GM23338 (cell line): ENCODE results near the gene MS4A7.

ENCODE experiments used
- CREB1 ChIP-seq: fragments of 250-450 bp; sonication (Bioruptor Pico); IDR thresholded peaks from 2 replicates; pipeline ENCODE4 v1.5.0; 2020; ENCODE audit warnings: low read depth, mild to moderate bottlenecking, moderate library complexity
- CTCF ChIP-seq, 2 experiments: fragments of 200-600 bp in 1 of 2; sonication (generic) in 1 of 2; conservative IDR thresholded peaks; 2 replicates each; pipeline versions ENCODE4 v1.5.1 to v1.6.1; 2016 to 2017; ENCODE audit warnings: antibody characterized with exemption in 2 of 2, low read depth in 2 of 2, mild to moderate bottlenecking in 2 of 2, moderate library complexity in 1 of 2
- ETS1 ChIP-seq: IDR thresholded peaks from 2 replicates; pipeline ENCODE4 v1.6.1; 2016; ENCODE audit warnings: antibody characterized with exemption
- EZH2 ChIP-seq: fragments of 200-600 bp; sonication (generic); IDR thresholded peaks from one replicate; pipeline ENCODE4 v1.8.0; 2017; ENCODE audit warnings: antibody characterized with exemption, mild to moderate bottlenecking, low read depth; ENCODE audit not compliant: unreplicated experiment
- EZH2phosphoT487 ChIP-seq: fragments of 200-600 bp; sonication (generic); IDR thresholded peaks from one replicate; pipeline ENCODE4 v1.8.1; 2018; ENCODE audit warnings: antibody characterized with exemption; ENCODE audit not compliant: unreplicated experiment
- JUNB ChIP-seq: IDR thresholded peaks from one replicate; pipeline ENCODE4 v1.6.1; 2016; ENCODE audit warnings: antibody characterized with exemption; ENCODE audit not compliant: unreplicated experiment
- NANOG ChIP-seq: IDR thresholded peaks from 2 replicates; pipeline ENCODE4 v1.6.1; 2016; ENCODE audit warnings: antibody characterized with exemption, borderline replicate concordance
- POLR2AphosphoS5 ChIP-seq: IDR thresholded peaks from 2 replicates; pipeline ENCODE4 v1.6.1; 2016; ENCODE audit warnings: antibody characterized with exemption, low read depth
- ZNF114 ChIP-seq: fragments of 250-450 bp; sonication (Bioruptor Pico); IDR thresholded peaks from 2 replicates; pipeline ENCODE4 v1.5.0; 2020; ENCODE audit warnings: mild to moderate bottlenecking, moderate library complexity
- TF ChIP-seq, protein P1 (sequence below): IDR thresholded peaks from one replicate; pipeline ENCODE4 v1.6.1; 2018; ENCODE audit warnings: antibody characterized with exemption; ENCODE audit not compliant: unreplicated experiment
- TF ChIP-seq, protein P2 (sequence below): fragments of 250-450 bp; sonication (Bioruptor Pico); IDR thresholded peaks from 2 replicates; pipeline ENCODE4 v1.5.0; 2020; ENCODE audit warnings: mild to moderate bottlenecking, moderate library complexity

DNA sequence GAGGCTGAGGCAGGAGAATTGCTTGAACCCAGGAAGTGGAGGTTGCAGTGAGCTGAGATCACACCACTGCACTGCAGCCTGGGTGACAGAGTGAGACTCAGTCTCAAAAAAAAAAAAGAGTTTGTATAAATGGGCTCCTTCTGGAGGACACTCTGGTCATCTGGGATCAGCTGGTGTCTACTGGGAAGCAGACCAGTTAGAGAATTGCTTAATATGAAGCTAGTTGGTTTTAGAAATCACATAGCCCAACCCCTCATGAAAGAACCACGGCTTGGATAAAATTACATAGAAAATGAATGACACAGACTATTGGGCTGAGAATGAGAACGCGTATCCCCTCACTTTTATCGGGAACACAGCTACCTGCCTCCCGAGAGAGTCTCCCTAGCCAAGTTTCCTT is 14.7 kb downstream of the MS4A7 start:
- TF ChIP-seq ETS1 (no peak), POLR2AphosphoS5 (no peak), ZNF114 (CRISPR knock-in tag) (no peak), EZH2phosphoT487 (no peak), CREB1 (CRISPR knock-in tag) (no peak), CTCF (conservative IDR thresholded peaks at IDR 0.05; ENCODE audit: low read depth in 2 of 2) (no peak), EZH2 (no peak), NANOG (no peak), JUNB (no peak)
- TF ChIP-seq, protein P1, sequence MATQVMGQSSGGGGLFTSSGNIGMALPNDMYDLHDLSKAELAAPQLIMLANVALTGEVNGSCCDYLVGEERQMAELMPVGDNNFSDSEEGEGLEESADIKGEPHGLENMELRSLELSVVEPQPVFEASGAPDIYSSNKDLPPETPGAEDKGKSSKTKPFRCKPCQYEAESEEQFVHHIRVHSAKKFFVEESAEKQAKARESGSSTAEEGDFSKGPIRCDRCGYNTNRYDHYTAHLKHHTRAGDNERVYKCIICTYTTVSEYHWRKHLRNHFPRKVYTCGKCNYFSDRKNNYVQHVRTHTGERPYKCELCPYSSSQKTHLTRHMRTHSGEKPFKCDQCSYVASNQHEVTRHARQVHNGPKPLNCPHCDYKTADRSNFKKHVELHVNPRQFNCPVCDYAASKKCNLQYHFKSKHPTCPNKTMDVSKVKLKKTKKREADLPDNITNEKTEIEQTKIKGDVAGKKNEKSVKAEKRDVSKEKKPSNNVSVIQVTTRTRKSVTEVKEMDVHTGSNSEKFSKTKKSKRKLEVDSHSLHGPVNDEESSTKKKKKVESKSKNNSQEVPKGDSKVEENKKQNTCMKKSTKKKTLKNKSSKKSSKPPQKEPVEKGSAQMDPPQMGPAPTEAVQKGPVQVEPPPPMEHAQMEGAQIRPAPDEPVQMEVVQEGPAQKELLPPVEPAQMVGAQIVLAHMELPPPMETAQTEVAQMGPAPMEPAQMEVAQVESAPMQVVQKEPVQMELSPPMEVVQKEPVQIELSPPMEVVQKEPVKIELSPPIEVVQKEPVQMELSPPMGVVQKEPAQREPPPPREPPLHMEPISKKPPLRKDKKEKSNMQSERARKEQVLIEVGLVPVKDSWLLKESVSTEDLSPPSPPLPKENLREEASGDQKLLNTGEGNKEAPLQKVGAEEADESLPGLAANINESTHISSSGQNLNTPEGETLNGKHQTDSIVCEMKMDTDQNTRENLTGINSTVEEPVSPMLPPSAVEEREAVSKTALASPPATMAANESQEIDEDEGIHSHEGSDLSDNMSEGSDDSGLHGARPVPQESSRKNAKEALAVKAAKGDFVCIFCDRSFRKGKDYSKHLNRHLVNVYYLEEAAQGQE = no peak
- TF ChIP-seq, protein P2, sequence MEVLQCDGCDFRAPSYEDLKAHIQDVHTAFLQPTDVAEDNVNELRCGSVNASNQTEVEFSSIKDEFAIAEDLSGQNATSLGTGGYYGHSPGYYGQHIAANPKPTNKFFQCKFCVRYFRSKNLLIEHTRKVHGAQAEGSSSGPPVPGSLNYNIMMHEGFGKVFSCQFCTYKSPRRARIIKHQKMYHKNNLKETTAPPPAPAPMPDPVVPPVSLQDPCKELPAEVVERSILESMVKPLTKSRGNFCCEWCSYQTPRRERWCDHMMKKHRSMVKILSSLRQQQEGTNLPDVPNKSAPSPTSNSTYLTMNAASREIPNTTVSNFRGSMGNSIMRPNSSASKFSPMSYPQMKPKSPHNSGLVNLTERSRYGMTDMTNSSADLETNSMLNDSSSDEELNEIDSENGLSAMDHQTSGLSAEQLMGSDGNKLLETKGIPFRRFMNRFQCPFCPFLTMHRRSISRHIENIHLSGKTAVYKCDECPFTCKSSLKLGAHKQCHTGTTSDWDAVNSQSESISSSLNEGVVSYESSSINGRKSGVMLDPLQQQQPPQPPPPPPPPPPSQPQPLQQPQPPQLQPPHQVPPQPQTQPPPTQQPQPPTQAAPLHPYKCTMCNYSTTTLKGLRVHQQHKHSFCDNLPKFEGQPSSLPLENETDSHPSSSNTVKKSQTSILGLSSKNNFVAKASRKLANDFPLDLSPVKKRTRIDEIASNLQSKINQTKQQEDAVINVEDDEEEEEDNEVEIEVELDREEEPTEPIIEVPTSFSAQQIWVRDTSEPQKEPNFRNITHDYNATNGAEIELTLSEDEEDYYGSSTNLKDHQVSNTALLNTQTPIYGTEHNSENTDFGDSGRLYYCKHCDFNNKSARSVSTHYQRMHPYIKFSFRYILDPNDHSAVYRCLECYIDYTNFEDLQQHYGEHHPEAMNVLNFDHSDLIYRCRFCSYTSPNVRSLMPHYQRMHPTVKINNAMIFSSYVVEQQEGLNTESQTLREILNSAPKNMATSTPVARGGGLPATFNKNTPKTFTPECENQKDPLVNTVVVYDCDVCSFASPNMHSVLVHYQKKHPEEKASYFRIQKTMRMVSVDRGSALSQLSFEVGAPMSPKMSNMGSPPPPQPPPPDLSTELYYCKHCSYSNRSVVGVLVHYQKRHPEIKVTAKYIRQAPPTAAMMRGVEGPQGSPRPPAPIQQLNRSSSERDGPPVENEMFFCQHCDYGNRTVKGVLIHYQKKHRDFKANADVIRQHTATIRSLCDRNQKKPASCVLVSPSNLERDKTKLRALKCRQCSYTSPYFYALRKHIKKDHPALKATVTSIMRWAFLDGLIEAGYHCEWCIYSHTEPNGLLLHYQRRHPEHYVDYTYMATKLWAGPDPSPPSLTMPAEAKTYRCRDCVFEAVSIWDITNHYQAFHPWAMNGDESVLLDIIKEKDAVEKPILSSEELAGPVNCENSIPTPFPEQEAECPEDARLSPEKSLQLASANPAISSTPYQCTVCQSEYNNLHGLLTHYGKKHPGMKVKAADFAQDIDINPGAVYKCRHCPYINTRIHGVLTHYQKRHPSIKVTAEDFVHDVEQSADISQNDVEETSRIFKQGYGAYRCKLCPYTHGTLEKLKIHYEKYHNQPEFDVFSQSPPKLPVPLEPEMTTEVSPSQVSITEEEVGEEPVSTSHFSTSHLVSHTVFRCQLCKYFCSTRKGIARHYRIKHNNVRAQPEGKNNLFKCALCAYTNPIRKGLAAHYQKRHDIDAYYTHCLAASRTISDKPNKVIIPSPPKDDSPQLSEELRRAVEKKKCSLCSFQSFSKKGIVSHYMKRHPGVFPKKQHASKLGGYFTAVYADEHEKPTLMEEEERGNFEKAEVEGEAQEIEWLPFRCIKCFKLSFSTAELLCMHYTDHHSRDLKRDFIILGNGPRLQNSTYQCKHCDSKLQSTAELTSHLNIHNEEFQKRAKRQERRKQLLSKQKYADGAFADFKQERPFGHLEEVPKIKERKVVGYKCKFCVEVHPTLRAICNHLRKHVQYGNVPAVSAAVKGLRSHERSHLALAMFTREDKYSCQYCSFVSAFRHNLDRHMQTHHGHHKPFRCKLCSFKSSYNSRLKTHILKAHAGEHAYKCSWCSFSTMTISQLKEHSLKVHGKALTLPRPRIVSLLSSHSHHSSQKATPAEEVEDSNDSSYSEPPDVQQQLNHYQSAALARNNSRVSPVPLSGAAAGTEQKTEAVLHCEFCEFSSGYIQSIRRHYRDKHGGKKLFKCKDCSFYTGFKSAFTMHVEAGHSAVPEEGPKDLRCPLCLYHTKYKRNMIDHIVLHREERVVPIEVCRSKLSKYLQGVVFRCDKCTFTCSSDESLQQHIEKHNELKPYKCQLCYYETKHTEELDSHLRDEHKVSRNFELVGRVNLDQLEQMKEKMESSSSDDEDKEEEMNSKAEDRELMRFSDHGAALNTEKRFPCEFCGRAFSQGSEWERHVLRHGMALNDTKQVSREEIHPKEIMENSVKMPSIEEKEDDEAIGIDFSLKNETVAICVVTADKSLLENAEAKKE (CRISPR knock-in tag) = no peak
